HEK293 (cell line): Measurements from ENCODE around the gene DGKH.

Experiments
- ZNF175 ChIP-seq: fragments of 450-650 bp; formaldehyde crosslinking; IDR thresholded peaks from 2 replicates; pipeline ENCODE4 v1.5.1; 2016; ENCODE audit warnings: missing biosample characterization, missing genetic modification characterization
- ZNF335 ChIP-seq: fragments of 450-650 bp; formaldehyde crosslinking; conservative IDR thresholded peaks from 2 replicates; pipeline ENCODE4 v1.5.1; 2016; ENCODE audit warnings: missing biosample characterization, missing genetic modification characterization
- ZNF404 ChIP-seq: fragments of 450-650 bp; formaldehyde crosslinking; IDR thresholded peaks from 2 replicates; pipeline ENCODE4 v1.5.1; 2017; ENCODE audit warnings: missing biosample characterization, missing genetic modification characterization
- ZNF473 ChIP-seq: fragments of 450-650 bp; formaldehyde crosslinking; IDR thresholded peaks from 2 replicates; pipeline ENCODE4 v1.5.1; 2017; ENCODE audit warnings: missing biosample characterization, missing genetic modification characterization
- TF ChIP-seq, protein P1 (sequence below): fragments of 450-650 bp; formaldehyde crosslinking; IDR thresholded peaks from 2 replicates; pipeline ENCODE4 v1.5.1; 2016; ENCODE audit warnings: missing biosample characterization, missing genetic modification characterization
- TF ChIP-seq, protein P2 (sequence below): fragments of 450-650 bp; formaldehyde crosslinking; IDR thresholded peaks from 2 replicates; pipeline ENCODE4 v1.5.1; 2016; ENCODE audit warnings: missing biosample characterization, missing genetic modification characterization

DNA sequence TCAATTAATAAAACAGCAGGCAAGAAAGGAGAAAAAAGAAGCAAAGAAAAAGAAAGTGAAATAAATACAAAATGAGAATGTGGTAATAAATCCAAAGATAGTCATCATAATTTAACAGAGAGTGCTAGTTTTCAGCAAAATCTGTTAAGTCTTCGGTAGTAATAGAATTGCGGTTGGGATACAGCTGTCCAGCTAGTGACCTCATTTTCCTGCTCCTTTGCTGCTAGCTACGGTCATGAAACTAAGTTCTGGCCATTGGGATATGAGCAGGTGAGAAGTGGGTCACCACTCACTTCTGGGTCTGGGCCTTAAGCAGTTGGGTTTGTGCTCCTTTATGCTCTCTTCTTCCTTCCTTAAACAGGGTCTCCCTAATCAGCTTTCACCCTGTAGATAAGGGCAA lies 11.7 kb upstream of the DGKH start:
- TF ChIP-seq ZNF335 (tag by site-specific recombination) (no peak), ZNF473 (no peak), ZNF175 (tag by site-specific recombination) (no peak), ZNF404 (tag by site-specific recombination) (no peak)
- TF ChIP-seq, protein P1, sequence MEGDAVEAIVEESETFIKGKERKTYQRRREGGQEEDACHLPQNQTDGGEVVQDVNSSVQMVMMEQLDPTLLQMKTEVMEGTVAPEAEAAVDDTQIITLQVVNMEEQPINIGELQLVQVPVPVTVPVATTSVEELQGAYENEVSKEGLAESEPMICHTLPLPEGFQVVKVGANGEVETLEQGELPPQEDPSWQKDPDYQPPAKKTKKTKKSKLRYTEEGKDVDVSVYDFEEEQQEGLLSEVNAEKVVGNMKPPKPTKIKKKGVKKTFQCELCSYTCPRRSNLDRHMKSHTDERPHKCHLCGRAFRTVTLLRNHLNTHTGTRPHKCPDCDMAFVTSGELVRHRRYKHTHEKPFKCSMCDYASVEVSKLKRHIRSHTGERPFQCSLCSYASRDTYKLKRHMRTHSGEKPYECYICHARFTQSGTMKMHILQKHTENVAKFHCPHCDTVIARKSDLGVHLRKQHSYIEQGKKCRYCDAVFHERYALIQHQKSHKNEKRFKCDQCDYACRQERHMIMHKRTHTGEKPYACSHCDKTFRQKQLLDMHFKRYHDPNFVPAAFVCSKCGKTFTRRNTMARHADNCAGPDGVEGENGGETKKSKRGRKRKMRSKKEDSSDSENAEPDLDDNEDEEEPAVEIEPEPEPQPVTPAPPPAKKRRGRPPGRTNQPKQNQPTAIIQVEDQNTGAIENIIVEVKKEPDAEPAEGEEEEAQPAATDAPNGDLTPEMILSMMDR (tag by site-specific recombination) = no peak
- TF ChIP-seq, protein P2, sequence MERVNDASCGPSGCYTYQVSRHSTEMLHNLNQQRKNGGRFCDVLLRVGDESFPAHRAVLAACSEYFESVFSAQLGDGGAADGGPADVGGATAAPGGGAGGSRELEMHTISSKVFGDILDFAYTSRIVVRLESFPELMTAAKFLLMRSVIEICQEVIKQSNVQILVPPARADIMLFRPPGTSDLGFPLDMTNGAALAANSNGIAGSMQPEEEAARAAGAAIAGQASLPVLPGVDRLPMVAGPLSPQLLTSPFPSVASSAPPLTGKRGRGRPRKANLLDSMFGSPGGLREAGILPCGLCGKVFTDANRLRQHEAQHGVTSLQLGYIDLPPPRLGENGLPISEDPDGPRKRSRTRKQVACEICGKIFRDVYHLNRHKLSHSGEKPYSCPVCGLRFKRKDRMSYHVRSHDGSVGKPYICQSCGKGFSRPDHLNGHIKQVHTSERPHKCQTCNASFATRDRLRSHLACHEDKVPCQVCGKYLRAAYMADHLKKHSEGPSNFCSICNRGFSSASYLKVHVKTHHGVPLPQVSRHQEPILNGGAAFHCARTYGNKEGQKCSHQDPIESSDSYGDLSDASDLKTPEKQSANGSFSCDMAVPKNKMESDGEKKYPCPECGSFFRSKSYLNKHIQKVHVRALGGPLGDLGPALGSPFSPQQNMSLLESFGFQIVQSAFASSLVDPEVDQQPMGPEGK (tag by site-specific recombination) = no peak
